ENCODE results near the gene CLDN4.

DNA sequence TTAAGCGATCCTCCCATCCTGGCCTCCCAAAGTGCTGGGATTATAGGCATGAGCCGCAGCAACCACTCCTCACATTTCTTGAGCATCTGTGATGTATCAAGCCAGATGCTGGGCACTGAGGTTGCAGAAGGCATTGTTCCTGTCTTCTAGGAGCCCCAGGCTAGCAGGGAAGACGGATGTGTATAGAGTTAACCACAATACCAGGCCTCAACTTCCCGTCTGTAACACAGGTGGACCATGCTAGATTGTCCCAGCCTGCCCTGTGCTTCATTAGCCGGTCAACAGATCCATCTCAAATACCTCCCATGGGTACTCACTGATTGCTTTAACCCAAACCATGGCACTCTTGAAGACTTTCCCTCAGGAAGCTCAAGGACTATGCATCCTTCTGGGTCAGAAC, 1.8 kb upstream of the CLDN4 start:
- TF ChIP-seq CTCF (tag by site-specific recombination; IDR thresholded peaks at IDR 0.05) (no peak), ZBTB17 (tag by site-specific recombination; IDR thresholded peaks at IDR 0.05) (no peak)
